Measurements from ENCODE around the gene TIGD7.

- TF ChIP-seq CTCF (IDR thresholded peaks at IDR 0.05; ENCODE audit: low read depth, low read length) (no peak), EZH2phosphoT487 (IDR thresholded peaks at IDR 0.05; ENCODE audit: low read depth) (no peak)
Measured at GRCh38 chr16:3295209-3295608, 10.0 kb downstream of the TIGD7 start.
